Measurements from ENCODE around the gene MRPL28.
"Not testable (repeated sequence)": the region's sequence is repeated elsewhere in the genome, so short reads cannot be mapped to it uniquely, and the experiment has no call there.

DNA sequence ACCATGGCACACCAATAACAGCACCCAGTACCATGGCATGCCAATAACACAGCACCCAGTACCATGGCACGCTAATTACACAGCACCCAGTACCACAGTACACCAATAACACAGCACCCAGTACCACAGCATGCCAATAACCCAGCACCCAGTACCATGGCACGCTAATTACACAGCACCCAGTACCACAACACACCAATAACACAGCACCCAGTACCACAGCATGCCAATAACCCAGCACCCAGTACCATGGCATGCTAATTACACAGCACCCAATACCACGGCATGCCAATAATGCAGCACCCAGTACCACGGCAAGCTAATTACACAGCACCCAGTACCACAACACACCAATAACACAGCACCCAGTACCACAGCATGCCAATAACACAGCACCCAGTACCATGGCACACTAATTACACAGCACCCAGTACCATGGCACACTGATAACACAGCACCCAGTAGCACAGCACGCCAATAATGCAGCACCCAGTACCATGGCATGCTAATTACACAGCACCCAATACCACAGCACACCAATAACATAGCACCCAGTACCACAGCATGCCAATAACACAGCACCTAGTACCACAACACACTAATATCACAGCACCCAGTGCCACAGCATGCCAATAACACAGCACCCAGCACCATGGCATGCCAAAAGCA lies 36.0 kb downstream of the MRPL28 start:
- TF ChIP-seq, protein P1, sequence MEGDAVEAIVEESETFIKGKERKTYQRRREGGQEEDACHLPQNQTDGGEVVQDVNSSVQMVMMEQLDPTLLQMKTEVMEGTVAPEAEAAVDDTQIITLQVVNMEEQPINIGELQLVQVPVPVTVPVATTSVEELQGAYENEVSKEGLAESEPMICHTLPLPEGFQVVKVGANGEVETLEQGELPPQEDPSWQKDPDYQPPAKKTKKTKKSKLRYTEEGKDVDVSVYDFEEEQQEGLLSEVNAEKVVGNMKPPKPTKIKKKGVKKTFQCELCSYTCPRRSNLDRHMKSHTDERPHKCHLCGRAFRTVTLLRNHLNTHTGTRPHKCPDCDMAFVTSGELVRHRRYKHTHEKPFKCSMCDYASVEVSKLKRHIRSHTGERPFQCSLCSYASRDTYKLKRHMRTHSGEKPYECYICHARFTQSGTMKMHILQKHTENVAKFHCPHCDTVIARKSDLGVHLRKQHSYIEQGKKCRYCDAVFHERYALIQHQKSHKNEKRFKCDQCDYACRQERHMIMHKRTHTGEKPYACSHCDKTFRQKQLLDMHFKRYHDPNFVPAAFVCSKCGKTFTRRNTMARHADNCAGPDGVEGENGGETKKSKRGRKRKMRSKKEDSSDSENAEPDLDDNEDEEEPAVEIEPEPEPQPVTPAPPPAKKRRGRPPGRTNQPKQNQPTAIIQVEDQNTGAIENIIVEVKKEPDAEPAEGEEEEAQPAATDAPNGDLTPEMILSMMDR (IDR thresholded peaks at IDR 0.05) = not testable (repeated sequence)
- TF ChIP-seq POLR2A, POLR2AphosphoS5 (IDR thresholded peaks at IDR 0.05): not testable (repeated sequence)
